Lower lobe of right lung (tissue), 2 donors: ENCODE data around the gene SPRYD3. TPM values are rescaled to one million over a fixed set of nuclear protein-coding genes. Genes with fewer than 3 reads are reported as not detected.
A peak's percentile ranks its signal among the peaks of the same experiment; 100 is the strongest.

ENCODE experiments used
- ATAC-seq, 2 donors: fragments of 200-7000 bp; cut with Tn5 transposase; one replicate each; pipeline ENCODE4 v1.9.1; 2020 to 2022; ENCODE audit warnings: mild to moderate bottlenecking in 2 of 2, moderate library complexity in 2 of 2
- DNase-seq: peaks from one replicate; pipeline ENCODE4 v3.0.0-alpha.2; 2020
- H3K27ac ChIP-seq: fragments of 200-600 bp; one replicate; pipeline ENCODE4 v1.8.0; 2022
- H3K27me3 ChIP-seq: fragments of 200-600 bp; one replicate; pipeline ENCODE4 v1.8.0; 2022; ENCODE audit warnings: low read depth
- H3K36me3 ChIP-seq: fragments of 200-600 bp; one replicate; pipeline ENCODE4 v1.8.0; 2022; ENCODE audit warnings: mild to moderate bottlenecking
- H3K4me1 ChIP-seq: fragments of 200-600 bp; one replicate; pipeline ENCODE4 v1.8.0; 2022
- H3K4me3 ChIP-seq: fragments of 200-600 bp; one replicate; pipeline ENCODE4 v1.8.0; 2022; ENCODE audit warnings: mild to moderate bottlenecking
- H3K9me3 ChIP-seq: fragments of 200-600 bp; one replicate; pipeline ENCODE4 v1.8.0; 2022
- intact Hi-C: fragments of 100-400 bp; cut with DNase I; formaldehyde crosslinking; loops from one replicate; pipeline ENCODE4 v1.11.0; 2022
- total RNA-seq: library from RNA; stranded (reverse); fragmentation: NEBNext Ultra II Directional; extraction: Animal tissue kit (Norgen Biotek cat#: 25700); gene quantifications from one replicate; pipeline ENCODE4 v1.2.1, GENCODE V29; 2021
- TF ChIP-seq, protein P1 (sequence below): fragments of 200-600 bp; IDR thresholded peaks from one replicate; pipeline ENCODE4 v1.8.0; 2022; ENCODE audit warnings: antibody characterized with exemption, mild to moderate bottlenecking
- donor health status: DM: no; HTN: yes; CAD: no; lungs with severe emphysema.

SPRYD3 gene
- total RNA-seq, 1 donor from 2014 or later = 47.9 TPM

DNA sequence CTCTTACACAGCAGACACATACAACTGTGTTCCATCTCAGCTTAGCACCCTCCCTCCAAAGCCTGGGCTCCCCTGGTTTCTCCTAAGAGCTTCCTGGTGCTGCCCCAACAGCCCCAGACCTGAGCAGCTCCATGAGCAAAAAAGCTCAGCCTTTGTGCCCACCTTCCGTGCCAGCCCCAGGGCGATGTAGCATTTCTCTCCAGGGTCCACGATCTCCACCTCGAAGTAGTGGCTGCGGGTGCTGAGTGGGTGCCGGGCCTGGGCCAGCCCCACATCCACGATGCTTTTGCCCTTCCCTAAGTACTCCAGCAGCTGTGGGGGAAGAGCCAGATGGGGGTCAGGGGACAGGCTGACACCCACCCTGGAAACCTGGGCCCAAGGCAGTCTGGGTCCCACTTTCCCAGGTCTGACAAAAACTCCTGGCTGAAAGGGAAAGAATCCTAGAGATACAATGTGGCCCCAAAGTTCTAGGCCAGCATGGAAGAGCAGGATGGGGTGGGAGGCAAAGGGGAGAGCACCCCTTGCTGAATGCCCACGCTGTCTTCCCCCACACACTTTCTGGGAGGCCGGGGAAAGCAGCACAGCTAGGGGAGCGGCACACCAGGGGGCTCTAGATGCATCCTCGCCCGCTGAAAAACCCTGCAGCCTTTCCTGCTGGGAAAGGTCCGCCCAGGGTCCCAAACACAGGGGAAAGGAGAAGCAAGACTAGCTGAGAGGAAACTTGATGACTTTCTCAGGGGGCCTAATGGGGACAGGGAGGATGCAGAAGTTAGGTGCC is 11.0 kb downstream of the SPRYD3 start:
- TF ChIP-seq, protein P1, sequence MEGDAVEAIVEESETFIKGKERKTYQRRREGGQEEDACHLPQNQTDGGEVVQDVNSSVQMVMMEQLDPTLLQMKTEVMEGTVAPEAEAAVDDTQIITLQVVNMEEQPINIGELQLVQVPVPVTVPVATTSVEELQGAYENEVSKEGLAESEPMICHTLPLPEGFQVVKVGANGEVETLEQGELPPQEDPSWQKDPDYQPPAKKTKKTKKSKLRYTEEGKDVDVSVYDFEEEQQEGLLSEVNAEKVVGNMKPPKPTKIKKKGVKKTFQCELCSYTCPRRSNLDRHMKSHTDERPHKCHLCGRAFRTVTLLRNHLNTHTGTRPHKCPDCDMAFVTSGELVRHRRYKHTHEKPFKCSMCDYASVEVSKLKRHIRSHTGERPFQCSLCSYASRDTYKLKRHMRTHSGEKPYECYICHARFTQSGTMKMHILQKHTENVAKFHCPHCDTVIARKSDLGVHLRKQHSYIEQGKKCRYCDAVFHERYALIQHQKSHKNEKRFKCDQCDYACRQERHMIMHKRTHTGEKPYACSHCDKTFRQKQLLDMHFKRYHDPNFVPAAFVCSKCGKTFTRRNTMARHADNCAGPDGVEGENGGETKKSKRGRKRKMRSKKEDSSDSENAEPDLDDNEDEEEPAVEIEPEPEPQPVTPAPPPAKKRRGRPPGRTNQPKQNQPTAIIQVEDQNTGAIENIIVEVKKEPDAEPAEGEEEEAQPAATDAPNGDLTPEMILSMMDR = no peak
- ATAC-seq (no peak), DNase-seq (no peak)
- H3K27me3 ChIP-seq = no peaks in the 10 kb centered on the region
- peak overlapping the region; percentile 6 for H3K27ac ChIP-seq
- intact Hi-C loops = no loop called here
- H3K36me3 ChIP-seq = peaks cover 80% of the 10 kb centered on the region
- peaks cover 52% of the 10 kb centered on the region for H3K4me1 ChIP-seq
- H3K4me3 ChIP-seq = no peak overlapping the region
- no peaks in the 10 kb centered on the region for H3K9me3 ChIP-seq

DNA sequence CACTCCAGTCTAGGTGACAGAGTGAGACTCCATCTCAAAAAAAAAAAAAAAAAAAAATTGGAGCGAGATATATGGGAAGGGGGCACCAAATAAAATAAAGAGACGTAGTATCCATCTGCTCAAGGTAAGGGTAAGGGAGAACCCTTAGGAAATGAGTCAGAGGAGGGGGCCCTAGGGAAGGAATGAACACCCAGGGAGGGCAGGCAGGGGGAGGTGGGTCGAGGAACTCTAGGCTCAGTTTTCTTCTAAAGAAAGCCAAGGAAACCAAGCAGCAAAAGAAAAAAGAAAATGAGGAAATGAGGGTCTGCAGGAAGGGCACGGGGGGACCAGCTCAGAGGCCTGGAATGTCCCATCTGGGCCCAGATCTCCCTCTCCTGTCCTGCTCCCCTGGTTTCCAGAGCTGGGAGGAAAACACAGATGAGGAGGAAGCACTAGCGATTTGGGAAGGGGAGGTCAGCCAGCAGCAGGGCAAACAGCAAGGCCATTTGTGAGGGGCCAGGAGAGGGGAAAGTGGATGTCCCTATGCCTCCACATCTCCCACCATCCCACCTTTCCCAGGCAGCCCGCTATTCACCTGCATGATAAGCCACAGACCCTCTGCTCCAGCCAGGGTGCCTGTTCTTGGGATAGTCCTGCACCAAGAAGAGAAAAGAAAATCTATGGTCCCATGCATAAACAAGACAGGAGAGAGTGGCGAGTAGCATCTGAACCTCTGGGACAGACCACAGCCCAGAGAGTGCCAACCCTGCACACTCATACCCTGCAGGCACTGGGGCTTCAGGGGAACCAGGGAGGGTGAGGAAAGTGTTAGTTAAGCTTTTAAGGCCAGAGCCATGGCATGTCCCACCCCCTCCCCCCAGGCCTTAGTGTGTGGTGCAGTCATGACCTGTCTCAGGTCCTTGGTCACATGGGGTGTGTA is 11.9 kb downstream of the SPRYD3 start:
- ATAC-seq (no peak), DNase-seq (no peak)
- Histone ChIP-seq H3K36me3 (peaks cover 82% of the 10 kb centered on the region), H3K27ac (no peak overlapping the region), H3K9me3 (no peaks in the 10 kb centered on the region), H3K27me3 (no peaks in the 10 kb centered on the region), H3K4me3 (no peak overlapping the region), H3K4me1 (peaks cover 50% of the 10 kb centered on the region)
- intact Hi-C loops = no loop called here
- TF ChIP-seq, protein P1 = no peak

DNA sequence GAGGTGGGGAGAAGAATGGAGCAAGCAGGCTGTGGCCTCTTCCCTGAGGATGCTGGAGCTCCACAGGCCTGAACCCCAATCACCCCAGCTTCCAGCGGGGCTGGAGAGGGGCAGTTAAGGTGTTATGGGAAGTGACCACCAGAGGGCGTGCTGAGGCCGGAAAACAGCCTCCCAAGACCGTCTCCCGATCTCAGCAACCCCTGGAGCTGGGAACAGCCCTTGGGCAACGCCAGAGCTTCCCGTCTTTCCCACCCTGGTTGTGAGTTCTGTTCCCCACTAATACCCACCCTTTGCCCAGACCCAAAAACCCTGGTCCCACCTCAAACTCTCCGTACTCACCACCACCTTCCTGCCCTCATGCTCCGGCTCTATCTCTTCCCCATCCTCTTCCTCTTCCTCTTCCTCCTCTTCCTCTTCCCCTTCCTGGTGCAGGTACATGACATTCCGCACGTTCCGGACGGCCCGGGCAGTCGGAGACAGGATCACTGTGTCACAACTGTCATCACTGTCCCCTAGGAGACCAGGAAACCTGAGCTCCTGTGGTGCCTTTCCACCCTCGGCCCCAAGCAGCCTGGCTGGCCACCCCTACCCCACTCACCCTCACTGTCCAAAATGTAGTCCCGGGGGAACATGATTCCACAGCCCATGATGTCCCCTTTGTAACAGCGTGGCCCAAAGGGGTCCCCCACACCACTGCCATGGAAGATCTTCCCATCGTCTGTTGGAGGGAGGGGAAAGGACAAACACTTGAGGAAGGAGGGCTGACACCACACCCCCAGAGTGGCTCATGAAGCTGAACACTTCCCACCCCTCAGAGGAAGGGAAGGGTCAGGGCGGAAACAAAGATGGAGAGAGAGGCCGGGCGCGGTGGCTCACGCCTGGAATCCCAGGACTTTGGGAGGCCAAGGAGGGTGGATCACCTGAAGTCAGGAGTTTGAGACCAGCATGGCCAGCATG is 12.9 kb downstream of the SPRYD3 start:
- Histone ChIP-seq H3K36me3 (peaks cover 89% of the 10 kb centered on the region), H3K27ac (peak overlapping the region; percentile 60), H3K27me3 (no peaks in the 10 kb centered on the region), H3K4me3 (no peak overlapping the region), H3K4me1 (peaks cover 50% of the 10 kb centered on the region), H3K9me3 (no peaks in the 10 kb centered on the region)
- peak; percentile 83 for DNase-seq
- TF ChIP-seq, protein P1 = peak; percentile 89
- ATAC-seq = peak; percentile 65 to 75
- intact Hi-C loops = no loop called here

DNA sequence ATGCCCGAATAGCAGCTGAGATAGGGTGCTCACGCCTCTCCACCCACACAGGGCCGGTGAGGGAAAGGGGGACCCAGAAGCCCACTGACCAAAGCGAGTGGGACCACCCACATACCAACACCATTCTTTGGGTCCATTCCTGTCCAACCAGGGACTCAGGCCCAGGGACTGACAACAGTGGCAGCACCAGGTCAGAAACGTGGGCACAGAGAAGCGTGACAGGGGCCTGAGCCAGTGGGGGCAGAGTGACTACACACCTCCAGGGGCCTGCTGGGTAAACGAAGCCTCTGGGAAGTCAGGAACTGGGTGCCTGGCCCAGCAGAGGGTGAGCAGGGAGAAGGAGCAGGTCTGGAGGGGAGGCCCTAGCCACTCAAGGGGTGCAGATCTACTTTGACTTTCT is 13.7 kb downstream of the SPRYD3 start:
- intact Hi-C loops = no loop called here

More for the DNA sequence above, 13.7 kb downstream of the SPRYD3 start:
- peaks cover 89% of the 10 kb centered on the region for H3K36me3 ChIP-seq
- H3K4me1 ChIP-seq = peaks cover 50% of the 10 kb centered on the region
- no peak for DNase-seq
- ATAC-seq = no peak
- H3K4me3 ChIP-seq = no peak overlapping the region
- TF ChIP-seq, protein P1 = no peak
- H3K27me3 ChIP-seq = no peaks in the 10 kb centered on the region
- H3K27ac ChIP-seq = no peak overlapping the region
- H3K9me3 ChIP-seq = no peaks in the 10 kb centered on the region
